Measurements from ENCODE around the gene PDE2A.
A peak's percentile ranks its signal among the peaks of the same experiment; 100 is the strongest.

The PDE2A gene

DNA sequence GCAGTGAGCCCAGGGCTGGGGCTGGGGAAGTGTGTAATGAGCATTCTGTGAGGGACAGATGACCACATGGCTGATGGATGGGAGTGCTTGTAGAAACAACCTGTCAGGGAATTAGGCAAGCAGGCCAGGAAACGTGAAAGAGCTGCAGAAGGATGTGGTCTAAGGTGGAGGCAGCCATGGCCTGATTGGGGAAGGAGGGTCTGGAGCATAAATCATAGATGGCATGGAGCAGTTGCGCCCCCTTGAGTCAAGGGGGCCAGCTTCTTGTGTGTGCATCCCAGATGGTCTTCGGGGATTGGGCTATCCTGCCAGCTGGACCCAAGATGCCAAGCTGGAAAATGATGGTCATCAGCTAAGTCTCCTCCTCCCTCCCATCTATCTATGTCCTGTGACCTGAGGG, 120.5 kb downstream of the PDE2A start:
- H3K9me3 ChIP-seq (ENCODE audit: control insufficient read depth, insufficient read depth, low read depth, low read length): no peaks in the 10 kb centered on the region
- H3K9ac ChIP-seq (ENCODE audit: low read length): no peak overlapping the region
- no peaks in the 10 kb centered on the region for H3K4me1 ChIP-seq (ENCODE audit: control insufficient read depth, insufficient read depth, low read length)
- no peak overlapping the region for H3K27ac ChIP-seq (ENCODE audit: low read depth, low read length)
- no peaks in the 10 kb centered on the region for H3K36me3 ChIP-seq (ENCODE audit: control insufficient read depth, insufficient read depth, low read length)
- H3K4me3 ChIP-seq (ENCODE audit: low read depth, low read length): no peak overlapping the region
- H3K27me3 ChIP-seq (ENCODE audit: control insufficient read depth, insufficient read depth, low read length): peaks cover 3% of the 10 kb centered on the region; the same call in 1 of the 2 replicates

DNA sequence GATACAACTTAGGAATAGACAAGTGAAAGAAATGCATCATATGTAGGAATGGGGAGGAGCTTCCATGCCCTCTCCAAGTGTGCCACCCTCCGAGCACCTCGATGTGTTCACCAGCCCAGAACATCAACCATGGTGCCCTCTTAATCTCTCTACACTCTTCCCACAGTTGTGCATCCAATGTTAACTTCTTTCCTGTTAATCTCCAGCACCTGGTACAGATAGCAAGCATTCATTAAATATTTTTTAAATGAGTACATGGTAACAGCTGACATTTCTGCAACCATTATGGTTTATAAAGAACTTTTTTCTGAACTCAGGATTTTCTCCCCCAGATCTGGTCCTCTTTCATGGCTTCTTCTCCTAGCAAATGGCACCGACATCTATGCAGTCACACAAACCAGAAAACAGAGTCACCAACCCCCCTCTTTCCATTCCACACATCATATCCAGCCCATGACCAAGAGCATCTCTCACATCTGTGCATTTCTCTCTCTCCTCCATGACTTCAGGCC, 121.8 kb downstream of the PDE2A start:
- H3K9ac ChIP-seq (ENCODE audit: low read length): no peak overlapping the region

DNA sequence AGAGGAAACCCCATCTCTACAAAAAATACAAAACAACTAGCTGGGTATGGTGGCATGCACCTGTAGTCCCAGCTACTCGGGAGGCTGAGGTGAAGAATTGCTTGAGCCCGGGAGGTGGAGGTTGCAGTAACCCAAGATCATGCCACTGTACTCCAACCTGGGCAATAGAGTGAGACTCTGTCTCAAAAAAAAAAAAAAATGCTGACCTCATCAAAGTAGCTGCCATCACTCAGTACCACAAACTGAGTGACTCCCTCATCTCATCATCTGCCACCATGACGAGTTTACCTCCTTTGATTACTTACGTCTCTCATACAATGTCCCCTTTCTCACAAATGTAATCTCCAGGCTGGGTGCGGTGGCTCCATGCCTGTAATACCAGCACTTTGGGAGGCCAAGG, 122.7 kb downstream of the PDE2A start:
- Histone ChIP-seq H3K4me1 (ENCODE audit: control insufficient read depth, insufficient read depth, low read length) (no peaks in the 10 kb centered on the region), H3K9ac (ENCODE audit: low read length) (no peak overlapping the region), H3K27me3 (ENCODE audit: control insufficient read depth, insufficient read depth, low read length) (peaks cover 3% of the 10 kb centered on the region), H3K9me3 (ENCODE audit: control insufficient read depth, insufficient read depth, low read depth, low read length) (no peaks in the 10 kb centered on the region), H3K4me3 (ENCODE audit: low read depth, low read length) (no peak overlapping the region), H3K36me3 (ENCODE audit: control insufficient read depth, insufficient read depth, low read length) (no peaks in the 10 kb centered on the region), H3K27ac (ENCODE audit: low read depth, low read length) (no peak overlapping the region)

More for the DNA sequence above, 121.8 kb downstream of the PDE2A start:
- Histone ChIP-seq H3K27me3 (ENCODE audit: control insufficient read depth, insufficient read depth, low read length) (peaks cover 3% of the 10 kb centered on the region), H3K36me3 (ENCODE audit: control insufficient read depth, insufficient read depth, low read length) (no peaks in the 10 kb centered on the region), H3K4me3 (ENCODE audit: low read depth, low read length) (no peak overlapping the region), H3K9me3 (ENCODE audit: control insufficient read depth, insufficient read depth, low read depth, low read length) (no peaks in the 10 kb centered on the region), H3K4me1 (ENCODE audit: control insufficient read depth, insufficient read depth, low read length) (no peaks in the 10 kb centered on the region), H3K27ac (ENCODE audit: low read depth, low read length) (no peak overlapping the region)

GRCh38 chr11:72548463-72548862, 125.8 kb downstream of the PDE2A start:
- no peak overlapping the region for H3K27ac ChIP-seq (ENCODE audit: low read depth, low read length)

GRCh38 chr11:72546866-72547265, 127.4 kb downstream of the PDE2A start:
- Histone ChIP-seq H3K27ac (ENCODE audit: low read depth, low read length) (no peak overlapping the region), H3K9me3 (ENCODE audit: control insufficient read depth, insufficient read depth, low read depth, low read length) (no peaks in the 10 kb centered on the region), H3K4me1 (ENCODE audit: control insufficient read depth, insufficient read depth, low read length) (no peaks in the 10 kb centered on the region), H3K27me3 (ENCODE audit: control insufficient read depth, insufficient read depth, low read length) (no peaks in the 10 kb centered on the region; the same call in none of the 2 replicates), H3K9ac (ENCODE audit: low read length) (no peak overlapping the region), H3K36me3 (ENCODE audit: control insufficient read depth, insufficient read depth, low read length) (no peaks in the 10 kb centered on the region), H3K4me3 (ENCODE audit: low read depth, low read length) (no peak overlapping the region)

More at GRCh38 chr11:72548463-72548862, 125.8 kb downstream of the PDE2A start:
- H3K4me1 ChIP-seq (ENCODE audit: control insufficient read depth, insufficient read depth, low read length): no peaks in the 10 kb centered on the region
- no peak overlapping the region for H3K9ac ChIP-seq (ENCODE audit: low read length)
- no peak overlapping the region for H3K4me3 ChIP-seq (ENCODE audit: low read depth, low read length)
- no peaks in the 10 kb centered on the region; the same call in none of the 2 replicates for H3K27me3 ChIP-seq (ENCODE audit: control insufficient read depth, insufficient read depth, low read length)
- no peaks in the 10 kb centered on the region for H3K36me3 ChIP-seq (ENCODE audit: control insufficient read depth, insufficient read depth, low read length)
- no peaks in the 10 kb centered on the region for H3K9me3 ChIP-seq (ENCODE audit: control insufficient read depth, insufficient read depth, low read depth, low read length)

DNA sequence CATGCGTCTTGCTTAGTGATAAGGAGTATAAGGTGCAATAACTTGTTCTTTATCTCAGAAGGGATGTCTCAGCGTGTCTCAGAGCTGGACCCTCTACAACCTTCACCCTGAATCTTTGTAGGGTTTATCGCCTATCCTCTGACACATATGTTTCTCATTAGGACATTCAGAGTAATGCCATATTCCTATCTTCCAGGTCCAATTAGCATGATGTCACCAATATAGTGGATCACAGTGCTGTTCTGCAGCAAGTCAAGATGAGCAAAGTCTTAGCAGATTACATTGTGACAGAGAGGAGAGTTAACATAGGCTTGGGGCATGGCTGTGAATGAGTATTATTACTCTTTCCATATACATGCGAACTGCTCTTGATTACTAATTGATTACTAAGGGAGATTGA, 129.6 kb downstream of the PDE2A start:
- no peak overlapping the region for H3K9ac ChIP-seq (ENCODE audit: low read length)
- H3K9me3 ChIP-seq (ENCODE audit: control insufficient read depth, insufficient read depth, low read depth, low read length): no peaks in the 10 kb centered on the region
- peaks cover 7% of the 10 kb centered on the region for H3K27me3 ChIP-seq (ENCODE audit: control insufficient read depth, insufficient read depth, low read length)

DNA sequence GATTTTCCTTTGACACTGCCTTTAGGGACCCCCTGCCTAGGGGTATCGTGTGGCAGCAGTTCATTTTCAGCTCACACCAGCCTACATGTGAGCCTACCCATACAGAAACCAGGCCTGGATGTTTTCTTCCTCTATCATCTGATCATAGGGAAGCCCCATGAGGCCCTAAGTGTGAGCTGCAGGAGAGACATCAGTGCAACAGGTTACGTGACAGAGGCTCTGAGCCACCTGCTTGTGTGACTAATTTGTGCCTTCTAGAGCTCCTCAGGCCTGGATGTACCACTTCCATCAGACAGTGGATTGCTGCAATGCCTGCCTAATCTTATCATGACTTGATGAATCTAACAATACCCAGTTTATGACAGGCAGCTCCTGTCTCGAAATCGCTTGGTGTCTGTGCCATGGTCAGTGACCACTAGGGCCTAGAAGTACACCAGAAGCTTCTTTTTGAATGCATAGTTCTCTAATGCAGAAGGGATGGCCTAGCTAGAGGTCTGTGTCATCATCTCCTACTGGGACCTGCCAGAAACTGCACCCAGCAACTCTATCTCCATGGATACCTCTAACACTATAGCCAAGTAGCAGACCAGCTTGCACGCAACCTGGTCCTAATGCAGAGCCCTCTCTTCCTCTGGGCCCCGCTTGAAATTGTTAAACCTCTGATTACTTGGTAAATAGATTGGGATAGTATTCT, 130.2 kb downstream of the PDE2A start:
- no peak overlapping the region for H3K27ac ChIP-seq (ENCODE audit: low read depth, low read length)
- H3K4me1 ChIP-seq (ENCODE audit: control insufficient read depth, insufficient read depth, low read length): no peaks in the 10 kb centered on the region
- H3K9ac ChIP-seq (ENCODE audit: low read length): no peak overlapping the region
- no peaks in the 10 kb centered on the region for H3K9me3 ChIP-seq (ENCODE audit: control insufficient read depth, insufficient read depth, low read depth, low read length)
- H3K36me3 ChIP-seq (ENCODE audit: control insufficient read depth, insufficient read depth, low read length): no peaks in the 10 kb centered on the region
- peaks cover 7% of the 10 kb centered on the region for H3K27me3 ChIP-seq (ENCODE audit: control insufficient read depth, insufficient read depth, low read length)
- H3K4me3 ChIP-seq (ENCODE audit: low read depth, low read length): no peak overlapping the region

More for the DNA sequence above, 129.6 kb downstream of the PDE2A start:
- Histone ChIP-seq H3K4me3 (ENCODE audit: low read depth, low read length) (no peak overlapping the region), H3K4me1 (ENCODE audit: control insufficient read depth, insufficient read depth, low read length) (no peaks in the 10 kb centered on the region), H3K36me3 (ENCODE audit: control insufficient read depth, insufficient read depth, low read length) (no peaks in the 10 kb centered on the region), H3K27ac (ENCODE audit: low read depth, low read length) (no peak overlapping the region)

GRCh38 chr11:72541257-72541974, 132.8 kb downstream of the PDE2A start:
- no peak overlapping the region for H3K4me3 ChIP-seq (ENCODE audit: low read depth, low read length)
- no peak overlapping the region for H3K9ac ChIP-seq (ENCODE audit: low read length)
- no peak overlapping the region for H3K27ac ChIP-seq (ENCODE audit: low read depth, low read length)
- H3K27me3 ChIP-seq (ENCODE audit: control insufficient read depth, insufficient read depth, low read length): peaks cover 7% of the 10 kb centered on the region
- peaks cover 11% of the 10 kb centered on the region; the same call in 1 of the 2 replicates for H3K4me1 ChIP-seq (ENCODE audit: control insufficient read depth, insufficient read depth, low read length)
- H3K36me3 ChIP-seq (ENCODE audit: control insufficient read depth, insufficient read depth, low read length): no peaks in the 10 kb centered on the region
- H3K9me3 ChIP-seq (ENCODE audit: control insufficient read depth, insufficient read depth, low read depth, low read length): no peaks in the 10 kb centered on the region

GRCh38 chr11:72537051-72537450, 137.2 kb downstream of the PDE2A start:
- H3K27ac ChIP-seq (ENCODE audit: low read depth, low read length): no peak overlapping the region; the same call in 1 of the 2 replicates
- H3K27me3 ChIP-seq (ENCODE audit: control insufficient read depth, insufficient read depth, low read length): peaks cover 7% of the 10 kb centered on the region
- no peaks in the 10 kb centered on the region for H3K36me3 ChIP-seq (ENCODE audit: control insufficient read depth, insufficient read depth, low read length)
- H3K4me1 ChIP-seq (ENCODE audit: control insufficient read depth, insufficient read depth, low read length): peaks cover 26% of the 10 kb centered on the region
- no peak overlapping the region for H3K9ac ChIP-seq (ENCODE audit: low read length)
- H3K4me3 ChIP-seq (ENCODE audit: low read depth, low read length): no peak overlapping the region
- no peaks in the 10 kb centered on the region for H3K9me3 ChIP-seq (ENCODE audit: control insufficient read depth, insufficient read depth, low read depth, low read length)

- H3K27ac ChIP-seq (ENCODE audit: low read depth, low read length): peak overlapping the region; percentile 36
These were observed 139.1 kb downstream of the PDE2A start for GRCh38 chr11:72535194-72535547.

More at GRCh38 chr11:72535194-72535547, 139.1 kb downstream of the PDE2A start:
- no peak overlapping the region for H3K4me3 ChIP-seq (ENCODE audit: low read depth, low read length)
- peak overlapping the region; percentile 10 for H3K9ac ChIP-seq (ENCODE audit: low read length)
- peaks cover 26% of the 10 kb centered on the region for H3K4me1 ChIP-seq (ENCODE audit: control insufficient read depth, insufficient read depth, low read length)
- H3K36me3 ChIP-seq (ENCODE audit: control insufficient read depth, insufficient read depth, low read length): no peaks in the 10 kb centered on the region
- no peaks in the 10 kb centered on the region for H3K9me3 ChIP-seq (ENCODE audit: control insufficient read depth, insufficient read depth, low read depth, low read length)
- no peaks in the 10 kb centered on the region for H3K27me3 ChIP-seq (ENCODE audit: control insufficient read depth, insufficient read depth, low read length)

Measured in HUES6 (cell line).